Measurements from ENCODE around the gene FAHD1. TPM values are rescaled to one million over a fixed set of nuclear protein-coding genes. Genes with fewer than 3 reads are reported as not detected.
"Not testable (repeated sequence)": the region's sequence is repeated elsewhere in the genome, so short reads cannot be mapped to it uniquely, and the experiment has no call there.

The FAHD1 gene
- total RNA-seq, 4 donors from 2014 or later, result 32.3 to 46.3 (median 34.1) TPM

- DNase-seq (ENCODE audit: low spot score), result no peak
- ATAC-seq (ENCODE audit: low FRiP score), result no peak
Measured at GRCh38 chr16:1863681-1864460, 36.9 kb downstream of the FAHD1 start.

GRCh38 chr16:1865902-1866690, 39.1 kb downstream of the FAHD1 start:
- ATAC-seq (ENCODE audit: low FRiP score) (no peak), DNase-seq (ENCODE audit: low spot score) (no peak)
- no peak for TF ChIP-seq CTCF (IDR thresholded peaks at IDR 0.05)

More at GRCh38 chr16:1863681-1864460, 36.9 kb downstream of the FAHD1 start:
- peak in 1 of 3 donors; percentile 24 for TF ChIP-seq CTCF (IDR thresholded peaks at IDR 0.05)

GRCh38 chr16:1870365-1871082, 43.5 kb downstream of the FAHD1 start:
- TF ChIP-seq CTCF (IDR thresholded peaks at IDR 0.05), result no peak
- no peak for ATAC-seq (ENCODE audit: low FRiP score)
- no peak for DNase-seq (ENCODE audit: low spot score)

DNA sequence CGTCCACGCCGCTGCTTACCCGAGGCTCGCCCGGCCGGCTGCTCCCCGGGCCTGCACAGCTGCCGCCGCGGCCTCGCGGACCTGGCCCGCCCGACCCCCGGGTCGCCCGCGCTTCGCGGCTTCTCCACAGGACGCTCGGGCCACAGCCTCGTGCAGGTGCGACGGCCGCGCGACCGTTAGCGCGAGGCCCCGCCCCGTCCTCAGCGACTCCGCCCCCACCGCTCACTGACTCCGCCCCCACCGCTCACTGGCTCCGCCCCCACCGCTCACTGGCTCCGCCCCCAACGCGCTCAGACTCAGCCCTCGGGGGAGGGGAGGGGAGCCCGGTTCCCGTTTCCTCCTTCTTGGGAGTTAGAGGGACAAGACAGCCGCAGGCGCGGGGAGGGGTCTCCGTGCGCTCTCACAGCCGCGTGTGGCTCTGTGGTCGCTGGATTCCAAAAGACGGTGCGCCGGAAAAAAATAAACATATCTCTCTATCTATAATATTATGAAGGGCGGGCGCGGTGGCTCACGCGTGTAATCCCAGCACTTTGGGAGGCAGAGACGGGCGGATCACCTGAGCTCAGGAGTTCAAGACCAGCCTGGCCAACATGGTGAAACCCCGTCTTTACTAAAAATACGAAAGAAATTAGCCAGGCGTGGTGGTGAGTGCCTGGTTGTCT, 45.1 kb downstream of the FAHD1 start, which contains the start of gene MEIOB:
TSS of gene MEIOB (minus strand) at position 191 of the 662 bp plus-strand sequence. CDS start 3,989 bp downstream, outside the sequence.
- peak; percentile 90 for ATAC-seq (ENCODE audit: low FRiP score)
- TF ChIP-seq CTCF (IDR thresholded peaks at IDR 0.05), result no peak
- DNase-seq (ENCODE audit: low spot score), result peak; percentile 30

GRCh38 chr16:1874854-1875253, 47.8 kb downstream of the FAHD1 start:
- DNase-seq (ENCODE audit: low spot score), result no peak
- no peak for TF ChIP-seq CTCF (IDR thresholded peaks at IDR 0.05)
- no peak for ATAC-seq (ENCODE audit: low FRiP score)

DNA sequence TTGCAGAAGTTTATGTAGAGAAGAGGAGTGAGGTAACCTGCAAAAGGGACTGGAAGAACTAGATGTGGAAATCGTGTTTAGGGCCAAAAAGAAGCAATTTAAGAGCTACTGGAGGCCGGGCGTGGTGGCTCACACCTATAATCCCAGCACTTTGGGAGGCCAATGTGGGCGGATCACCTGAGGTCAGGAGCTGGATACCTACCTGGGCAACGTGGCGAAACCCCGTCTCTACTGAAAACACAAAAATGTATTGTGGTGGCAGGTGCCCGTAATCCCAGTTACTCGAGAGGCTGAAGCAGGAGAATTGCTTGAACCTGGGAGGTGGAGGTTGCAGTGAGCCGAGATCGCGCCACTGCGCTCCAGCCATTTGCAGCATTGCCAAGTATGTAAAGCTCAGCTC, 49.1 kb downstream of the FAHD1 start:
- not testable (repeated sequence) for DNase-seq (ENCODE audit: low spot score); ATAC-seq (ENCODE audit: low FRiP score)

Measured in omental fat pad (tissue), 4 donors.